Measurements from ENCODE around the gene MSANTD2.

DNA sequence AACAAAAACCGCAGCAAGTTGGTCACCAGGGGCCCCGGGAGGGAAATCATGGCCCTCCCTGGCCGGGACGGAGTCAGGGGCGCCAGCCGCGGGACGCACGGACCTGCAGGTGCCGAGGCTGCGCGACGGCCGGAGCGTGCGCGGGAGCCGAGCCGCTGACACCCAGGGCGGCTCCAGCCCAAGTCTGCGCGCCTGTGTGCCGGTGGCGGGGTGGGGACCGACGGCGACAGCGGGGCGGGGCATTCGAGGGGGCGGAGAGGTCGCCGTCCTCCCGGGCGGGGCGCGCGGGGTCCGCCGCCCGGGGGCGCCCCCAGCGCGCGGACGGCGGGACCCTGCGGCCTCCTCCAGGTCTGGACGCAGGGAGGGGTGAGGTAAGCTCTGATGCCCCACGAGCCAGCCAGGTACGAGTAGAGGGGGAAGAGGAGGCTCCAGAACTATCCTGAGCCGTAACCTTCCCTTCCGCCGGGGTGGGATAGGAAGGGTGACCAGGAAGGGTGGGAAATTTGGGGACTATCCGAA, 38.0 kb downstream of the MSANTD2 start, which contains the start of gene ESAM:
- TF ChIP-seq EZH2 (IDR thresholded peaks at IDR 0.05; ENCODE audit: borderline replicate concordance, insufficient read depth, low read depth, low read length, poor library complexity, severe bottlenecking), result no peak
- TF ChIP-seq, protein P1, sequence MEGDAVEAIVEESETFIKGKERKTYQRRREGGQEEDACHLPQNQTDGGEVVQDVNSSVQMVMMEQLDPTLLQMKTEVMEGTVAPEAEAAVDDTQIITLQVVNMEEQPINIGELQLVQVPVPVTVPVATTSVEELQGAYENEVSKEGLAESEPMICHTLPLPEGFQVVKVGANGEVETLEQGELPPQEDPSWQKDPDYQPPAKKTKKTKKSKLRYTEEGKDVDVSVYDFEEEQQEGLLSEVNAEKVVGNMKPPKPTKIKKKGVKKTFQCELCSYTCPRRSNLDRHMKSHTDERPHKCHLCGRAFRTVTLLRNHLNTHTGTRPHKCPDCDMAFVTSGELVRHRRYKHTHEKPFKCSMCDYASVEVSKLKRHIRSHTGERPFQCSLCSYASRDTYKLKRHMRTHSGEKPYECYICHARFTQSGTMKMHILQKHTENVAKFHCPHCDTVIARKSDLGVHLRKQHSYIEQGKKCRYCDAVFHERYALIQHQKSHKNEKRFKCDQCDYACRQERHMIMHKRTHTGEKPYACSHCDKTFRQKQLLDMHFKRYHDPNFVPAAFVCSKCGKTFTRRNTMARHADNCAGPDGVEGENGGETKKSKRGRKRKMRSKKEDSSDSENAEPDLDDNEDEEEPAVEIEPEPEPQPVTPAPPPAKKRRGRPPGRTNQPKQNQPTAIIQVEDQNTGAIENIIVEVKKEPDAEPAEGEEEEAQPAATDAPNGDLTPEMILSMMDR (IDR thresholded peaks at IDR 0.05), result no peak

Measured in B cell (primary cell).